Effector memory CD8-positive, alpha-beta T cell (primary cell): Measurements from ENCODE around the gene DUS2.

Source experiments
- ATAC-seq: fragments of 150-1000 bp; cut with Tn5 transposase; replicated peaks from 2 replicates; pipeline ENCODE4 v1.10.0; 2021; ENCODE audit warnings: mild to moderate bottlenecking, moderate library complexity
- DNase-seq, 3 experiments: peaks; one replicate each; pipeline ENCODE4 v3.0.0; 2021
- H3K27ac Mint-ChIP-seq, 2 donors: one replicate each; pipeline ENCODE4 v1.8.0; 2022; ENCODE audit warnings: mild to moderate bottlenecking in 2 of 2, mixed read lengths in 2 of 2, moderate library complexity in 2 of 2
- H3K27me3 Mint-ChIP-seq, 2 donors: one replicate each; pipeline ENCODE4 v1.8.0; 2022; ENCODE audit warnings: mixed read lengths in 2 of 2
- H3K36me3 Mint-ChIP-seq: one replicate; pipeline ENCODE4 v1.8.0; 2022; ENCODE audit warnings: mild to moderate bottlenecking, moderate library complexity, mixed read lengths; ENCODE audit not compliant: insufficient read depth
- H3K4me1 Mint-ChIP-seq, 2 donors: one replicate each; pipeline ENCODE4 v1.8.0; 2022; ENCODE audit warnings: low read depth in 2 of 2, mixed read lengths in 2 of 2
- H3K4me3 Mint-ChIP-seq, 2 donors: one replicate each; pipeline ENCODE4 v1.8.0; 2022; ENCODE audit warnings: mild to moderate bottlenecking in 2 of 2, mixed read lengths in 2 of 2, moderate library complexity in 2 of 2
- H3K9me3 Mint-ChIP-seq, 2 donors: one replicate each; pipeline ENCODE4 v1.8.0; 2022; ENCODE audit warnings: mixed read lengths in 2 of 2
- total RNA-seq, 9 experiments: gene quantifications; one replicate each; lab custom pipeline; 2026; lab: John Stamatoyannopoulos, UW

Gene DUS2
- 10.2 to 27.9 (median 14.2) reads per million in 9 experiments for total RNA-seq

- Mint-ChIP-seq H3K9me3 (no peaks in the 10 kb centered on the region), H3K4me1 (peaks cover 17 to 23% of the 10 kb centered on the region in 2 donors), H3K27me3 (no peaks in the 10 kb centered on the region), H3K4me3 (peak within 1 kb of the TSS; percentile 84 to 93), H3K27ac (peak within 1 kb of the TSS; percentile 85 to 94), H3K36me3 (peaks cover 40% of the 10 kb centered on the region)
- DNase-seq (peak; percentile 94 to 98 (median 95)), ATAC-seq (peak; percentile 95)
Observed at GRCh38 chr16:68022728-68023537, at the start of gene DUS2, which contains the start of gene DDX28. Gene DUS2 (plus strand): TSS chr16:68023284. CDS start chr16:68038024, 14,740 bp downstream. Gene DDX28 (minus strand): TSS chr16:68023232. CDS start chr16:68023202, 30 bp downstream.

GRCh38 chr16:67975321-67976105, 47.6 kb upstream of the DUS2 start:
- no peaks in the 10 kb centered on the region for H3K36me3 Mint-ChIP-seq

GRCh38 chr16:67976205-67976604, 46.9 kb upstream of the DUS2 start:
- Mint-ChIP-seq H3K27ac (peak overlapping the region in 1 of 2 donors; percentile 79), H3K4me1 (peaks cover 0 to 1% of the 10 kb centered on the region in 2 donors), H3K36me3 (no peaks in the 10 kb centered on the region), H3K4me3 (no peak overlapping the region), H3K27me3 (peaks cover 0 to 8% of the 10 kb centered on the region in 2 donors), H3K9me3 (no peaks in the 10 kb centered on the region)
- ATAC-seq, result no peak
- DNase-seq, result no peak

More at GRCh38 chr16:67975321-67976105, 47.6 kb upstream of the DUS2 start:
- no peak for DNase-seq
- H3K4me3 Mint-ChIP-seq, result no peak overlapping the region
- peaks cover 0 to 1% of the 10 kb centered on the region in 2 donors for H3K4me1 Mint-ChIP-seq
- H3K27ac Mint-ChIP-seq, result no peak overlapping the region
- peaks cover 0 to 8% of the 10 kb centered on the region in 2 donors for H3K27me3 Mint-ChIP-seq
- H3K9me3 Mint-ChIP-seq, result no peaks in the 10 kb centered on the region
- ATAC-seq, result no peak

GRCh38 chr16:67977005-67977404, 46.1 kb upstream of the DUS2 start:
- H3K27me3 Mint-ChIP-seq, result peaks cover 0 to 8% of the 10 kb centered on the region in 2 donors
- H3K27ac Mint-ChIP-seq, result no peak overlapping the region
- H3K4me3 Mint-ChIP-seq, result no peak overlapping the region
- no peak for ATAC-seq
- no peak for DNase-seq
- peaks cover 0 to 1% of the 10 kb centered on the region in 2 donors for H3K4me1 Mint-ChIP-seq
- no peaks in the 10 kb centered on the region for H3K36me3 Mint-ChIP-seq
- H3K9me3 Mint-ChIP-seq, result no peaks in the 10 kb centered on the region

- Mint-ChIP-seq H3K4me3 (no peak overlapping the region), H3K27me3 (peaks cover 0 to 8% of the 10 kb centered on the region in 2 donors)
Observed at GRCh38 chr16:67977469-67978227, 45.4 kb upstream of the DUS2 start.

GRCh38 chr16:67979955-67980678, 43.0 kb upstream of the DUS2 start, which contains the start of gene DPEP3:
Gene DPEP3 (minus strand): TSS chr16:67980499. CDS start chr16:67980380, 119 bp downstream.
- Mint-ChIP-seq H3K27ac (no peak within 1 kb of the TSS), H3K27me3 (peaks cover 0 to 8% of the 10 kb centered on the region in 2 donors), H3K4me1 (peaks cover 8 to 11% of the 10 kb centered on the region in 2 donors), H3K9me3 (no peaks in the 10 kb centered on the region), H3K36me3 (no peaks in the 10 kb centered on the region), H3K4me3 (no peak within 1 kb of the TSS)
- ATAC-seq, result no peak
- no peak for DNase-seq

More at GRCh38 chr16:67977469-67978227, 45.4 kb upstream of the DUS2 start:
- DNase-seq (no peak), ATAC-seq (no peak)
- H3K36me3 Mint-ChIP-seq, result no peaks in the 10 kb centered on the region
- peaks cover 0 to 1% of the 10 kb centered on the region in 2 donors for H3K4me1 Mint-ChIP-seq
- no peaks in the 10 kb centered on the region for H3K9me3 Mint-ChIP-seq
- no peak overlapping the region for H3K27ac Mint-ChIP-seq

- Mint-ChIP-seq H3K4me3 (no peak overlapping the region), H3K27ac (peak overlapping the region in 1 of 2 donors; percentile 54), H3K36me3 (no peaks in the 10 kb centered on the region), H3K9me3 (no peaks in the 10 kb centered on the region), H3K4me1 (peaks cover 6 to 11% of the 10 kb centered on the region in 2 donors), H3K27me3 (no peaks in the 10 kb centered on the region)
- ATAC-seq (no peak), DNase-seq (no peak)
Observed at GRCh38 chr16:67982011-67982696, 40.9 kb upstream of the DUS2 start.

- no peak for DNase-seq
- no peak for ATAC-seq
- no peaks in the 10 kb centered on the region for H3K9me3 Mint-ChIP-seq
- H3K27ac Mint-ChIP-seq, result peak overlapping the region in 1 of 2 donors; percentile 5
- peaks cover 11% of the 10 kb centered on the region in 2 donors for H3K4me1 Mint-ChIP-seq
- H3K36me3 Mint-ChIP-seq, result peaks cover 5% of the 10 kb centered on the region
- no peak overlapping the region for H3K4me3 Mint-ChIP-seq
- H3K27me3 Mint-ChIP-seq, result no peaks in the 10 kb centered on the region
Observed at GRCh38 chr16:67986949-67987348, 36.1 kb upstream of the DUS2 start.

- peaks cover 5% of the 10 kb centered on the region for H3K36me3 Mint-ChIP-seq
- no peak overlapping the region for H3K4me3 Mint-ChIP-seq
- peak overlapping the region; percentile 59 to 72 for H3K27ac Mint-ChIP-seq
- peaks cover 14 to 15% of the 10 kb centered on the region in 2 donors for H3K4me1 Mint-ChIP-seq
- H3K27me3 Mint-ChIP-seq, result no peaks in the 10 kb centered on the region
- no peaks in the 10 kb centered on the region for H3K9me3 Mint-ChIP-seq
- DNase-seq (no peak), ATAC-seq (no peak)
Observed at GRCh38 chr16:67987460-67988160, 35.5 kb upstream of the DUS2 start.

GRCh38 chr16:67988675-67989074, 34.4 kb upstream of the DUS2 start:
- H3K4me3 Mint-ChIP-seq, result no peak overlapping the region
- H3K9me3 Mint-ChIP-seq, result no peaks in the 10 kb centered on the region
- peaks cover 7% of the 10 kb centered on the region for H3K36me3 Mint-ChIP-seq
- H3K4me1 Mint-ChIP-seq, result peaks cover 14 to 19% of the 10 kb centered on the region in 2 donors
- DNase-seq (no peak), ATAC-seq (no peak)
- no peaks in the 10 kb centered on the region for H3K27me3 Mint-ChIP-seq
- peak overlapping the region; percentile 32 to 72 for H3K27ac Mint-ChIP-seq

- Mint-ChIP-seq H3K4me3 (no peak overlapping the region), H3K9me3 (no peaks in the 10 kb centered on the region), H3K36me3 (peaks cover 10% of the 10 kb centered on the region), H3K4me1 (peaks cover 18 to 20% of the 10 kb centered on the region in 2 donors), H3K27ac (peak overlapping the region in 1 of 2 donors; percentile 50), H3K27me3 (no peaks in the 10 kb centered on the region)
- DNase-seq (no peak), ATAC-seq (no peak)
Observed at GRCh38 chr16:67989322-67990017, 33.6 kb upstream of the DUS2 start.
